H9 (cell line): ENCODE measurements around the gene TPM3. TPM values are rescaled to one million over a fixed set of nuclear protein-coding genes. Genes with fewer than 3 reads are reported as not detected.

Experiments used
- DNase-seq: peaks from one replicate; pipeline ENCODE4 v3.0.0-alpha.2; 2017
- H2AFZ ChIP-seq: one replicate; pipeline ENCODE4 v1.6.1; 2013; ENCODE audit warnings: mild to moderate bottlenecking, low read length, control low read depth, moderate library complexity
- H2AK5ac ChIP-seq: 2 replicates; pipeline ENCODE4 v1.6.1; 2013; ENCODE audit warnings: low read length, control low read depth, mixed read lengths; ENCODE audit not compliant: insufficient read length
- H2BK120ac ChIP-seq: one replicate; pipeline ENCODE4 v1.6.1; 2013; ENCODE audit warnings: low read depth, mild to moderate bottlenecking, low read length, control low read depth, inconsistent platforms; ENCODE audit not compliant: poor library complexity, severe bottlenecking
- H2BK12ac ChIP-seq: 2 replicates; pipeline ENCODE4 v1.6.1; 2013; ENCODE audit warnings: low read length, control low read depth, mixed read lengths, low read depth; ENCODE audit not compliant: insufficient read length
- H2BK15ac ChIP-seq: 2 replicates; pipeline ENCODE4 v1.6.1; 2013; ENCODE audit warnings: low read depth, low read length, control low read depth
- H2BK20ac ChIP-seq: one replicate; pipeline ENCODE4 v1.6.1; 2013; ENCODE audit warnings: low read depth, mild to moderate bottlenecking, low read length, control low read depth, inconsistent platforms; ENCODE audit not compliant: poor library complexity, severe bottlenecking
- H2BK5ac ChIP-seq: 2 replicates; pipeline ENCODE4 v1.6.1; 2013; ENCODE audit warnings: low read length, control low read depth, mixed read lengths; ENCODE audit not compliant: insufficient read length
- H3K14ac ChIP-seq: 2 replicates; pipeline ENCODE4 v1.6.1; 2013; ENCODE audit warnings: low read length, control low read depth; ENCODE audit not compliant: insufficient read depth
- H3K18ac ChIP-seq: 2 replicates; pipeline ENCODE4 v1.6.1; 2013; ENCODE audit warnings: low read depth, mild to moderate bottlenecking, mixed read lengths, low read length, control low read depth; ENCODE audit not compliant: insufficient read length
- H3K23ac ChIP-seq: 2 replicates; pipeline ENCODE4 v1.6.1; 2013; ENCODE audit warnings: low read length, control low read depth, mixed read lengths, low read depth; ENCODE audit not compliant: insufficient read length
- H3K23me2 ChIP-seq: 2 replicates; pipeline ENCODE4 v1.6.1; 2013; ENCODE audit warnings: low read depth, mild to moderate bottlenecking, mixed read lengths, low read length, control low read depth; ENCODE audit not compliant: insufficient read length, poor library complexity, severe bottlenecking
- H3K27ac ChIP-seq: 2 replicates; pipeline ENCODE4 v1.5.1; 2013; ENCODE audit warnings: low read length, control low read depth, mixed read lengths, low read depth; ENCODE audit not compliant: insufficient read length
- H3K27me3 ChIP-seq: 2 replicates; pipeline ENCODE4 v1.6.1; 2013; ENCODE audit warnings: low read length, control low read depth, inconsistent platforms; ENCODE audit not compliant: insufficient read depth
- H3K4ac ChIP-seq: 2 replicates; pipeline ENCODE4 v1.6.1; 2013; ENCODE audit warnings: low read depth, mild to moderate bottlenecking, control low read depth, inconsistent platforms, low read length, moderate library complexity
- H3K4me1 ChIP-seq: 2 replicates; pipeline ENCODE4 v1.6.1; 2013; ENCODE audit warnings: low read length, control low read depth, inconsistent platforms; ENCODE audit not compliant: insufficient read depth
- H3K4me2 ChIP-seq: 2 replicates; pipeline ENCODE4 v1.6.1; 2013; ENCODE audit warnings: low read length, control low read depth, mixed read lengths; ENCODE audit not compliant: insufficient read length, insufficient read depth
- H3K56ac ChIP-seq: 2 replicates; pipeline ENCODE4 v1.6.1; 2013; ENCODE audit warnings: low read depth, mild to moderate bottlenecking, mixed read lengths, low read length, control low read depth; ENCODE audit not compliant: insufficient read length
- H3K79me1 ChIP-seq: 2 replicates; pipeline ENCODE4 v1.6.1; 2013; ENCODE audit warnings: low read depth, mild to moderate bottlenecking, moderate library complexity, low read length, control low read depth, inconsistent platforms; ENCODE audit not compliant: insufficient read depth, poor library complexity, severe bottlenecking
- H3K79me2 ChIP-seq: 2 replicates; pipeline ENCODE4 v1.6.1; 2013; ENCODE audit warnings: low read length, control low read depth, inconsistent platforms; ENCODE audit not compliant: insufficient read depth
- H3K9ac ChIP-seq: 2 replicates; pipeline ENCODE4 v1.6.1; 2013; ENCODE audit warnings: low read length, control low read depth, mixed read lengths; ENCODE audit not compliant: insufficient read length; ENCODE audit errors: extremely low read depth
- H3K9me3 ChIP-seq: one replicate; pipeline ENCODE4 v1.6.1; 2013; ENCODE audit warnings: low read depth, low read length, inconsistent platforms; ENCODE audit not compliant: control insufficient read depth
- H3T11ph ChIP-seq: one replicate; pipeline ENCODE4 v1.6.1; 2013; ENCODE audit warnings: mild to moderate bottlenecking, low read length, control low read depth, inconsistent platforms
- H4K20me1 ChIP-seq: one replicate; pipeline ENCODE4 v1.6.1; 2013; ENCODE audit not compliant: control insufficient read depth, insufficient read length, insufficient read depth
- H4K5ac ChIP-seq: 2 replicates; pipeline ENCODE4 v1.6.1; 2013; ENCODE audit warnings: low read depth, mild to moderate bottlenecking, mixed read lengths, low read length, control low read depth; ENCODE audit not compliant: insufficient read length
- H4K8ac ChIP-seq: replicated peaks from 2 replicates; pipeline ENCODE4 v1.6.1; 2013; ENCODE audit warnings: low read length, control low read depth, mixed read lengths, low read depth; ENCODE audit not compliant: insufficient read length
- H4K91ac ChIP-seq: 2 replicates; pipeline ENCODE4 v1.6.1; 2013; ENCODE audit warnings: low read depth, mild to moderate bottlenecking, moderate library complexity, mixed read lengths, low read length, control low read depth; ENCODE audit not compliant: insufficient read length
- H3K27ac Mint-ChIP-seq, 3 experiments: 2 replicates in 2 of 3; 3 replicates in 1 of 3; pipeline ENCODE4 v1.8.0; 2020 to 2021; ENCODE audit warnings: mixed read lengths in 3 of 3, mild to moderate bottlenecking in 1 of 3, moderate library complexity in 1 of 3
- H3K27me3 Mint-ChIP-seq: 2 replicates; pipeline ENCODE4 v1.8.0; 2021; ENCODE audit warnings: low read depth, mild to moderate bottlenecking, moderate library complexity, mixed read lengths
- H3K36me3 Mint-ChIP-seq, 3 experiments: 2 replicates in 2 of 3; 3 replicates in 1 of 3; pipeline ENCODE4 v1.8.0; 2020 to 2021; ENCODE audit warnings: low read depth in 3 of 3, mixed read lengths in 3 of 3; ENCODE audit not compliant: insufficient read depth in 1 of 3
- H3K4me1 Mint-ChIP-seq, 2 experiments: 2 replicates each; pipeline ENCODE4 v1.8.0; 2020; ENCODE audit warnings: mixed read lengths in 2 of 2
- H3K4me3 Mint-ChIP-seq, 2 experiments: 2 replicates in 1 of 2; 3 replicates in 1 of 2; pipeline ENCODE4 v1.8.0; 2020 to 2021; ENCODE audit warnings: mild to moderate bottlenecking in 2 of 2, mixed read lengths in 2 of 2, moderate library complexity in 1 of 2
- H3K9me3 Mint-ChIP-seq, 2 experiments: 2 replicates in 1 of 2; 3 replicates in 1 of 2; pipeline ENCODE4 v1.8.0; 2020; ENCODE audit warnings: mild to moderate bottlenecking in 2 of 2, mixed read lengths in 2 of 2, moderate library complexity in 1 of 2
- CTCF ChIP-seq: fragments of 200-600 bp; sonication (generic); conservative IDR thresholded peaks from 3 replicates; pipeline ENCODE4 v1.8.0; 2021; ENCODE audit warnings: antibody characterized with exemption, mild to moderate bottlenecking
- WGBS: extraction: QIAGEN DNeasy Blood & Tissue Kit; methylation state at CpG from one replicate; pipeline ENCODE4 v1.1.7; 2013; ENCODE audit warnings: missing lambda C conversion rate, low lambda C conversion rate, mixed read lengths; ENCODE audit not compliant: insufficient read length; ENCODE audit errors: extremely low coverage; 5-methylcytosine and 5-hydroxymethylcytosine counted together
- total RNA-seq: library from RNA; stranded (reverse); gene quantifications from 2 replicates; pipeline ENCODE4 v1.2.1, GENCODE V29; 2021

Gene TPM3
- total RNA-seq, 1 experiment from 2014 or later: 508 TPM

- Histone ChIP-seq H4K91ac (no peak overlapping the region), H2AFZ (no peak overlapping the region)
- WGBS: no CpG with 5 or more reads among the region's 3 CpGs
Observed at GRCh38 chr1:154192476-154192875, 576 bp upstream of the TPM3 start.

More at GRCh38 chr1:154192476-154192875, 576 bp upstream of the TPM3 start:
- no peak overlapping the region for H2BK15ac ChIP-seq
- DNase-seq: no peak
- no peak overlapping the region for H3K14ac ChIP-seq
- H3K27me3 ChIP-seq: no peaks in the 10 kb centered on the region; the same call in 1 of the 2 replicates
- H3K79me2 ChIP-seq: no peaks in the 10 kb centered on the region
- Mint-ChIP-seq H3K27me3 (peaks cover 5% of the 10 kb centered on the region; the same call in 1 of the 2 replicates), H3K4me3 (no peak overlapping the region), H3K27ac (no peak overlapping the region), H3K36me3 (no peaks in the 10 kb centered on the region), H3K4me1 (peaks cover 25 to 27% of the 10 kb centered on the region in 2 experiments), H3K9me3 (no peaks in the 10 kb centered on the region)
- no peak overlapping the region for H3K27ac ChIP-seq
- no peaks in the 10 kb centered on the region for H3K79me1 ChIP-seq
- H4K20me1 ChIP-seq: no peaks in the 10 kb centered on the region
- no peak overlapping the region for H3K18ac ChIP-seq
- no peak overlapping the region for H3K56ac ChIP-seq
- H3K23ac ChIP-seq: no peak overlapping the region
- no peaks in the 10 kb centered on the region for H3K9me3 ChIP-seq
- H2BK5ac ChIP-seq: no peak overlapping the region
- no peak overlapping the region for H3T11ph ChIP-seq
- H4K5ac ChIP-seq: no peak overlapping the region
- no peak overlapping the region for H2AK5ac ChIP-seq
- H2BK120ac ChIP-seq: no peak overlapping the region
- H3K4me1 ChIP-seq: peaks cover 9% of the 10 kb centered on the region; the same call in 1 of the 2 replicates
- H3K4me2 ChIP-seq: no peak overlapping the region
- H4K8ac ChIP-seq: no peak overlapping the region
- H3K4ac ChIP-seq: no peak overlapping the region
- no peak overlapping the region for H2BK12ac ChIP-seq
- no peak overlapping the region for H2BK20ac ChIP-seq
- no peak overlapping the region for H3K9ac ChIP-seq
- no peaks in the 10 kb centered on the region for H3K23me2 ChIP-seq
- no peak for TF ChIP-seq CTCF
